NT2/D1 (cell line): ENCODE measurements around the gene GRK5.

Experiments used
- SUZ12 ChIP-seq: IDR thresholded peaks from 2 replicates; pipeline ENCODE4 v1.6.1; 2011; ENCODE audit not compliant: insufficient read length, insufficient read depth; ENCODE audit errors: extremely low read depth
- YY1 ChIP-seq: IDR thresholded peaks from 2 replicates; pipeline ENCODE4 v1.6.1; 2011; ENCODE audit not compliant: insufficient read length, insufficient read depth
- ZNF274 ChIP-seq: IDR thresholded peaks from 2 replicates; pipeline ENCODE4 v1.6.1; 2011; ENCODE audit warnings: mild to moderate bottlenecking, low read depth, low read length

- TF ChIP-seq YY1 (no peak), ZNF274 (no peak), SUZ12 (no peak)
These were observed 210.5 kb downstream of the GRK5 start for GRCh38 chr10:119417852-119418251.
